GM23338 (cell line): ENCODE results near the gene RASL10B. TPM values are rescaled to one million over a fixed set of nuclear protein-coding genes. Genes with fewer than 3 reads are reported as not detected.

ENCODE experiments used
- ATAC-seq: fragments of 200-7000 bp; cut with Tn5 transposase; 3 replicates; pipeline ENCODE4 v1.9.1; 2020
- DNase-seq: peaks from one replicate; pipeline ENCODE4 v3.0.0-alpha.2; 2015; ENCODE audit warnings: low spot score
- H2AFZ ChIP-seq: fragments of 200-600 bp; sonication (generic); 2 replicates; pipeline ENCODE4 v1.8.0; 2016; ENCODE audit warnings: antibody characterized with exemption, mild to moderate bottlenecking, moderate library complexity
- H3F3A ChIP-seq: fragments of 200-600 bp; sonication (generic); replicated peaks from 2 replicates; pipeline ENCODE4 v1.8.0; 2017; ENCODE audit warnings: antibody characterized with exemption, mixed run types, low read depth
- H3K27ac ChIP-seq: fragments of 200-600 bp; sonication (generic); 2 replicates; pipeline ENCODE4 v1.6.1; 2016; ENCODE audit warnings: low read depth
- H3K27me3 ChIP-seq: fragments of 200-600 bp; sonication (generic); 2 replicates; pipeline ENCODE4 v1.8.0; 2016; ENCODE audit warnings: mild to moderate bottlenecking, mixed run types, moderate library complexity; ENCODE audit not compliant: insufficient read depth
- H3K36me3 ChIP-seq: fragments of 200-600 bp; sonication (generic); 2 replicates; pipeline ENCODE4 v1.8.0; 2016; ENCODE audit warnings: mild to moderate bottlenecking; ENCODE audit not compliant: insufficient read depth
- H3K4me1 ChIP-seq: fragments of 200-600 bp; sonication (generic); 2 replicates; pipeline ENCODE4 v1.8.0; 2016; ENCODE audit warnings: mild to moderate bottlenecking, moderate library complexity; ENCODE audit not compliant: insufficient read depth
- H3K4me2 ChIP-seq: fragments of 200-600 bp; sonication (generic); 2 replicates; pipeline ENCODE4 v1.7.1; 2017; ENCODE audit warnings: mixed run types
- H3K4me3 ChIP-seq: fragments of 200-600 bp; sonication (generic); 2 replicates; pipeline ENCODE4 v1.6.1; 2016; ENCODE audit warnings: mixed run types
- H3K79me2 ChIP-seq: fragments of 200-600 bp; sonication (generic); replicated peaks from 2 replicates; pipeline ENCODE4 v1.8.0; 2017; ENCODE audit warnings: mild to moderate bottlenecking; ENCODE audit not compliant: insufficient read depth
- H3K9me2 ChIP-seq: fragments of 200-600 bp; sonication (generic); 2 replicates; pipeline ENCODE4 v1.8.0; 2017; ENCODE audit not compliant: insufficient read depth
- H4K20me1 ChIP-seq: fragments of 200-600 bp; sonication (generic); replicated peaks from 2 replicates; pipeline ENCODE4 v1.8.0; 2017; ENCODE audit warnings: mild to moderate bottlenecking; ENCODE audit not compliant: insufficient read depth
- H3K27ac Mint-ChIP-seq: 2 replicates; pipeline ENCODE4 v1.8.0; 2020; ENCODE audit warnings: inconsistent platforms, mild to moderate bottlenecking, moderate library complexity, mixed read lengths
- H3K27me3 Mint-ChIP-seq: 3 replicates; pipeline ENCODE4 v1.8.0; 2022; ENCODE audit warnings: low read depth, mild to moderate bottlenecking, moderate library complexity, mixed read lengths, inconsistent platforms; ENCODE audit not compliant: insufficient read depth, poor library complexity
- H3K36me3 Mint-ChIP-seq: 3 replicates; pipeline ENCODE4 v1.8.0; 2021; ENCODE audit warnings: low read depth, mild to moderate bottlenecking, inconsistent platforms, moderate library complexity, mixed read lengths
- H3K4me1 Mint-ChIP-seq: 3 replicates; pipeline ENCODE4 v1.8.0; 2020; ENCODE audit warnings: mild to moderate bottlenecking, inconsistent platforms, mixed read lengths
- H3K4me3 Mint-ChIP-seq: 3 replicates; pipeline ENCODE4 v1.8.0; 2021; ENCODE audit warnings: moderate library complexity, mild to moderate bottlenecking, inconsistent platforms, mixed read lengths
- H3K9me3 Mint-ChIP-seq: 3 replicates; pipeline ENCODE4 v1.8.0; 2020; ENCODE audit warnings: moderate library complexity, mild to moderate bottlenecking, inconsistent platforms, mixed read lengths
- EZH2phosphoT487 ChIP-seq: fragments of 200-600 bp; sonication (generic); IDR thresholded peaks from one replicate; pipeline ENCODE4 v1.8.1; 2018; ENCODE audit warnings: antibody characterized with exemption; ENCODE audit not compliant: unreplicated experiment
- POLR2AphosphoS5 ChIP-seq: IDR thresholded peaks from 2 replicates; pipeline ENCODE4 v1.6.1; 2016; ENCODE audit warnings: antibody characterized with exemption, low read depth
- STAT1 ChIP-seq: IDR thresholded peaks from one replicate; pipeline ENCODE4 v1.6.1; 2016; ENCODE audit warnings: antibody characterized with exemption; ENCODE audit not compliant: unreplicated experiment
- ZNF331 ChIP-seq: fragments of 250-450 bp; sonication (Bioruptor Pico); IDR thresholded peaks from 2 replicates; pipeline ENCODE4 v1.5.0; 2020; ENCODE audit warnings: low read depth, mild to moderate bottlenecking, moderate library complexity
- polyA plus RNA-seq: library from polyadenylated mRNA; unstranded; fragments of >200 nt; fragmentation: Nextera tagmentation; extraction: Ambion mirVana; gene quantifications from 2 replicates; pipeline ENCODE4 v1.2.1, GENCODE V29; 2016
- total RNA-seq: library from RNA; depleted of rRNA; stranded (reverse); fragments of >200 nt; shearing (Covaris generic); gene quantifications from 2 replicates; pipeline ENCODE4 v1.2.3, GENCODE V29; 2014
- TF ChIP-seq, protein P1 (sequence below): fragments of 250-450 bp; sonication (Bioruptor Pico); IDR thresholded peaks from 2 replicates; pipeline ENCODE4 v1.5.0; 2020; ENCODE audit warnings: mild to moderate bottlenecking, moderate library complexity

RASL10B gene
- total and polyA plus RNA-seq, 2 experiments from 2014 or later: 7.1 to 26.2 TPM

DNA sequence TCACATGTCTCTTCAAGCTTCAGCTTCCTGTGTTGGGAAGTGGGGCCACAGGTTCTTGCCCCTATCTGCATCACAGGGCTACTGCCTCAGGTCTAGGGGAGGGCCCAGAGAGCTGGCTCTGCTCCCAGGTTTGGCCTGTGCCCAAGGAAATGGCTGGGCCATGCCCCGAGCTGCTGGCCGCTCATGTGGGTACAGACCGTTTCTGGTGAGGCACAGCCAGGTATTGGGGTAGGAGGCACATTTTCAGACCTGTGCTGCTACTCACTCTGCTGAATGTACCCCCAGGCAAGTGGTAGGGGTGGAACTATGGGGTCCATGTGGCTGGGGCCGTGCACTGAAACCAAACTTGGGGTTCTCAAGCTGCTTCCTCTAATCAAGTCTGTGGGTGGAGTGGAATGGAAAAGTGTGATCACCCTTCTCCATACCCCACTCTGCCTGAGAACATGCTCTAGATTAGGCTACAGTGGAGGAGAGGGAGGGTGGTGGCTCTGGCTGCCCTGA lies 17.0 kb downstream of the RASL10B start:
- H3K27me3 Mint-ChIP-seq: peaks cover 34% of the 10 kb centered on the region
- H3K9me3 Mint-ChIP-seq: no peaks in the 10 kb centered on the region; the same call in 2 of the 3 replicates

More for the DNA sequence above, 17.0 kb downstream of the RASL10B start:
- Histone ChIP-seq H4K20me1 (no peaks in the 10 kb centered on the region; the same call in 1 of the 2 replicates), H3K4me1 (peaks cover 6% of the 10 kb centered on the region; the same call in 1 of the 2 replicates), H3K79me2 (no peaks in the 10 kb centered on the region), H3K9me2 (no peaks in the 10 kb centered on the region), H3K27ac (no peak overlapping the region), H3K27me3 (peaks cover 26% of the 10 kb centered on the region), H2AFZ (0 out of 2 replicates have a peak overlapping the region, but pooled peaks have one; percentile 28), H3K4me3 (no peak overlapping the region), H3K4me2 (no peak overlapping the region), H3F3A (0 out of 2 replicates have a peak, but pooled peaks cover 2% of the 10 kb centered on the region), H3K36me3 (no peaks in the 10 kb centered on the region)
- no peak for TF ChIP-seq POLR2AphosphoS5
- TF ChIP-seq, protein P1, sequence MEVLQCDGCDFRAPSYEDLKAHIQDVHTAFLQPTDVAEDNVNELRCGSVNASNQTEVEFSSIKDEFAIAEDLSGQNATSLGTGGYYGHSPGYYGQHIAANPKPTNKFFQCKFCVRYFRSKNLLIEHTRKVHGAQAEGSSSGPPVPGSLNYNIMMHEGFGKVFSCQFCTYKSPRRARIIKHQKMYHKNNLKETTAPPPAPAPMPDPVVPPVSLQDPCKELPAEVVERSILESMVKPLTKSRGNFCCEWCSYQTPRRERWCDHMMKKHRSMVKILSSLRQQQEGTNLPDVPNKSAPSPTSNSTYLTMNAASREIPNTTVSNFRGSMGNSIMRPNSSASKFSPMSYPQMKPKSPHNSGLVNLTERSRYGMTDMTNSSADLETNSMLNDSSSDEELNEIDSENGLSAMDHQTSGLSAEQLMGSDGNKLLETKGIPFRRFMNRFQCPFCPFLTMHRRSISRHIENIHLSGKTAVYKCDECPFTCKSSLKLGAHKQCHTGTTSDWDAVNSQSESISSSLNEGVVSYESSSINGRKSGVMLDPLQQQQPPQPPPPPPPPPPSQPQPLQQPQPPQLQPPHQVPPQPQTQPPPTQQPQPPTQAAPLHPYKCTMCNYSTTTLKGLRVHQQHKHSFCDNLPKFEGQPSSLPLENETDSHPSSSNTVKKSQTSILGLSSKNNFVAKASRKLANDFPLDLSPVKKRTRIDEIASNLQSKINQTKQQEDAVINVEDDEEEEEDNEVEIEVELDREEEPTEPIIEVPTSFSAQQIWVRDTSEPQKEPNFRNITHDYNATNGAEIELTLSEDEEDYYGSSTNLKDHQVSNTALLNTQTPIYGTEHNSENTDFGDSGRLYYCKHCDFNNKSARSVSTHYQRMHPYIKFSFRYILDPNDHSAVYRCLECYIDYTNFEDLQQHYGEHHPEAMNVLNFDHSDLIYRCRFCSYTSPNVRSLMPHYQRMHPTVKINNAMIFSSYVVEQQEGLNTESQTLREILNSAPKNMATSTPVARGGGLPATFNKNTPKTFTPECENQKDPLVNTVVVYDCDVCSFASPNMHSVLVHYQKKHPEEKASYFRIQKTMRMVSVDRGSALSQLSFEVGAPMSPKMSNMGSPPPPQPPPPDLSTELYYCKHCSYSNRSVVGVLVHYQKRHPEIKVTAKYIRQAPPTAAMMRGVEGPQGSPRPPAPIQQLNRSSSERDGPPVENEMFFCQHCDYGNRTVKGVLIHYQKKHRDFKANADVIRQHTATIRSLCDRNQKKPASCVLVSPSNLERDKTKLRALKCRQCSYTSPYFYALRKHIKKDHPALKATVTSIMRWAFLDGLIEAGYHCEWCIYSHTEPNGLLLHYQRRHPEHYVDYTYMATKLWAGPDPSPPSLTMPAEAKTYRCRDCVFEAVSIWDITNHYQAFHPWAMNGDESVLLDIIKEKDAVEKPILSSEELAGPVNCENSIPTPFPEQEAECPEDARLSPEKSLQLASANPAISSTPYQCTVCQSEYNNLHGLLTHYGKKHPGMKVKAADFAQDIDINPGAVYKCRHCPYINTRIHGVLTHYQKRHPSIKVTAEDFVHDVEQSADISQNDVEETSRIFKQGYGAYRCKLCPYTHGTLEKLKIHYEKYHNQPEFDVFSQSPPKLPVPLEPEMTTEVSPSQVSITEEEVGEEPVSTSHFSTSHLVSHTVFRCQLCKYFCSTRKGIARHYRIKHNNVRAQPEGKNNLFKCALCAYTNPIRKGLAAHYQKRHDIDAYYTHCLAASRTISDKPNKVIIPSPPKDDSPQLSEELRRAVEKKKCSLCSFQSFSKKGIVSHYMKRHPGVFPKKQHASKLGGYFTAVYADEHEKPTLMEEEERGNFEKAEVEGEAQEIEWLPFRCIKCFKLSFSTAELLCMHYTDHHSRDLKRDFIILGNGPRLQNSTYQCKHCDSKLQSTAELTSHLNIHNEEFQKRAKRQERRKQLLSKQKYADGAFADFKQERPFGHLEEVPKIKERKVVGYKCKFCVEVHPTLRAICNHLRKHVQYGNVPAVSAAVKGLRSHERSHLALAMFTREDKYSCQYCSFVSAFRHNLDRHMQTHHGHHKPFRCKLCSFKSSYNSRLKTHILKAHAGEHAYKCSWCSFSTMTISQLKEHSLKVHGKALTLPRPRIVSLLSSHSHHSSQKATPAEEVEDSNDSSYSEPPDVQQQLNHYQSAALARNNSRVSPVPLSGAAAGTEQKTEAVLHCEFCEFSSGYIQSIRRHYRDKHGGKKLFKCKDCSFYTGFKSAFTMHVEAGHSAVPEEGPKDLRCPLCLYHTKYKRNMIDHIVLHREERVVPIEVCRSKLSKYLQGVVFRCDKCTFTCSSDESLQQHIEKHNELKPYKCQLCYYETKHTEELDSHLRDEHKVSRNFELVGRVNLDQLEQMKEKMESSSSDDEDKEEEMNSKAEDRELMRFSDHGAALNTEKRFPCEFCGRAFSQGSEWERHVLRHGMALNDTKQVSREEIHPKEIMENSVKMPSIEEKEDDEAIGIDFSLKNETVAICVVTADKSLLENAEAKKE (CRISPR knock-in tag): no peak
- no peak for TF ChIP-seq STAT1
- TF ChIP-seq ZNF331: no peak
- no peak for TF ChIP-seq EZH2phosphoT487
- Mint-ChIP-seq H3K4me1 (peaks cover 31% of the 10 kb centered on the region), H3K36me3 (no peaks in the 10 kb centered on the region), H3K27ac (no peak overlapping the region), H3K4me3 (no peak overlapping the region)
- DNase-seq (no peak), ATAC-seq (no peak)
